GM23338 (cell line): ENCODE data around the gene SORCS2. TPM values are rescaled to one million over a fixed set of nuclear protein-coding genes. Genes with fewer than 3 reads are reported as not detected.

Source experiments
- EZH2 ChIP-seq: fragments of 200-600 bp; sonication (generic); IDR thresholded peaks from one replicate; pipeline ENCODE4 v1.8.0; 2017; ENCODE audit warnings: antibody characterized with exemption, mild to moderate bottlenecking, low read depth; ENCODE audit not compliant: unreplicated experiment
- EZH2phosphoT487 ChIP-seq: fragments of 200-600 bp; sonication (generic); IDR thresholded peaks from one replicate; pipeline ENCODE4 v1.8.1; 2018; ENCODE audit warnings: antibody characterized with exemption; ENCODE audit not compliant: unreplicated experiment
- JUNB ChIP-seq: IDR thresholded peaks from one replicate; pipeline ENCODE4 v1.6.1; 2016; ENCODE audit warnings: antibody characterized with exemption; ENCODE audit not compliant: unreplicated experiment
- NANOG ChIP-seq: IDR thresholded peaks from 2 replicates; pipeline ENCODE4 v1.6.1; 2016; ENCODE audit warnings: antibody characterized with exemption, borderline replicate concordance
- STAT1 ChIP-seq: IDR thresholded peaks from one replicate; pipeline ENCODE4 v1.6.1; 2016; ENCODE audit warnings: antibody characterized with exemption; ENCODE audit not compliant: unreplicated experiment
- ZNF331 ChIP-seq: fragments of 250-450 bp; sonication (Bioruptor Pico); IDR thresholded peaks from 2 replicates; pipeline ENCODE4 v1.5.0; 2020; ENCODE audit warnings: low read depth, mild to moderate bottlenecking, moderate library complexity
- polyA plus RNA-seq: library from polyadenylated mRNA; unstranded; fragments of >200 nt; fragmentation: Nextera tagmentation; extraction: Ambion mirVana; gene quantifications from 2 replicates; pipeline ENCODE4 v1.2.1, GENCODE V29; 2016
- total RNA-seq: library from RNA; depleted of rRNA; stranded (reverse); fragments of >200 nt; shearing (Covaris generic); gene quantifications from 2 replicates; pipeline ENCODE4 v1.2.3, GENCODE V29; 2014
- TF ChIP-seq, protein P1 (sequence below): fragments of 250-450 bp; sonication (Bioruptor Pico); IDR thresholded peaks from 2 replicates; pipeline ENCODE4 v1.5.0; 2020; ENCODE audit warnings: mild to moderate bottlenecking, moderate library complexity
- TF ChIP-seq, protein P2 (sequence below): IDR thresholded peaks from one replicate; pipeline ENCODE4 v1.6.1; 2018; ENCODE audit warnings: antibody characterized with exemption; ENCODE audit not compliant: unreplicated experiment

Gene SORCS2
- total and polyA plus RNA-seq, 2 experiments from 2014 or later, result 0.47 to 2.4 TPM

DNA sequence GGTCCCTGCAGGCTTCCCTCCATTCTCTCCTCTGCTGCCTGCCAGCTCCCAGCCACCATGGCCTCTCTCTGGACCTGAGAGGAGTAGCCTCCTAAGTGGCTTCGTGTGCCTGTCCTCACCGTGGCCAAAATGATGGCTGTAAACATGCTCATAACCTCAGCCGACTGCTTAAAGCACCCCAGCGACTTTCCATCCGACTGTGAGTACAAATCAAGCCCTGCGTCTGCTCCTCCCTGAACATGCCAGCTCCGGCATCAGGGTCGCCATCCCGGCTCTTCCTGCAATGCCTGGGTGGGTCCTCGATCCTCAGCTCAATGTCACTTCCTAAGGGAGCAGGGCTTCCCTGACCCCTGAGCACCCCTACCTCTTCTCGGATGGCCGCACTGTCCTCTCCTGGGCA, 3.3 kb upstream of the SORCS2 start (continued):
- TF ChIP-seq, protein P1, sequence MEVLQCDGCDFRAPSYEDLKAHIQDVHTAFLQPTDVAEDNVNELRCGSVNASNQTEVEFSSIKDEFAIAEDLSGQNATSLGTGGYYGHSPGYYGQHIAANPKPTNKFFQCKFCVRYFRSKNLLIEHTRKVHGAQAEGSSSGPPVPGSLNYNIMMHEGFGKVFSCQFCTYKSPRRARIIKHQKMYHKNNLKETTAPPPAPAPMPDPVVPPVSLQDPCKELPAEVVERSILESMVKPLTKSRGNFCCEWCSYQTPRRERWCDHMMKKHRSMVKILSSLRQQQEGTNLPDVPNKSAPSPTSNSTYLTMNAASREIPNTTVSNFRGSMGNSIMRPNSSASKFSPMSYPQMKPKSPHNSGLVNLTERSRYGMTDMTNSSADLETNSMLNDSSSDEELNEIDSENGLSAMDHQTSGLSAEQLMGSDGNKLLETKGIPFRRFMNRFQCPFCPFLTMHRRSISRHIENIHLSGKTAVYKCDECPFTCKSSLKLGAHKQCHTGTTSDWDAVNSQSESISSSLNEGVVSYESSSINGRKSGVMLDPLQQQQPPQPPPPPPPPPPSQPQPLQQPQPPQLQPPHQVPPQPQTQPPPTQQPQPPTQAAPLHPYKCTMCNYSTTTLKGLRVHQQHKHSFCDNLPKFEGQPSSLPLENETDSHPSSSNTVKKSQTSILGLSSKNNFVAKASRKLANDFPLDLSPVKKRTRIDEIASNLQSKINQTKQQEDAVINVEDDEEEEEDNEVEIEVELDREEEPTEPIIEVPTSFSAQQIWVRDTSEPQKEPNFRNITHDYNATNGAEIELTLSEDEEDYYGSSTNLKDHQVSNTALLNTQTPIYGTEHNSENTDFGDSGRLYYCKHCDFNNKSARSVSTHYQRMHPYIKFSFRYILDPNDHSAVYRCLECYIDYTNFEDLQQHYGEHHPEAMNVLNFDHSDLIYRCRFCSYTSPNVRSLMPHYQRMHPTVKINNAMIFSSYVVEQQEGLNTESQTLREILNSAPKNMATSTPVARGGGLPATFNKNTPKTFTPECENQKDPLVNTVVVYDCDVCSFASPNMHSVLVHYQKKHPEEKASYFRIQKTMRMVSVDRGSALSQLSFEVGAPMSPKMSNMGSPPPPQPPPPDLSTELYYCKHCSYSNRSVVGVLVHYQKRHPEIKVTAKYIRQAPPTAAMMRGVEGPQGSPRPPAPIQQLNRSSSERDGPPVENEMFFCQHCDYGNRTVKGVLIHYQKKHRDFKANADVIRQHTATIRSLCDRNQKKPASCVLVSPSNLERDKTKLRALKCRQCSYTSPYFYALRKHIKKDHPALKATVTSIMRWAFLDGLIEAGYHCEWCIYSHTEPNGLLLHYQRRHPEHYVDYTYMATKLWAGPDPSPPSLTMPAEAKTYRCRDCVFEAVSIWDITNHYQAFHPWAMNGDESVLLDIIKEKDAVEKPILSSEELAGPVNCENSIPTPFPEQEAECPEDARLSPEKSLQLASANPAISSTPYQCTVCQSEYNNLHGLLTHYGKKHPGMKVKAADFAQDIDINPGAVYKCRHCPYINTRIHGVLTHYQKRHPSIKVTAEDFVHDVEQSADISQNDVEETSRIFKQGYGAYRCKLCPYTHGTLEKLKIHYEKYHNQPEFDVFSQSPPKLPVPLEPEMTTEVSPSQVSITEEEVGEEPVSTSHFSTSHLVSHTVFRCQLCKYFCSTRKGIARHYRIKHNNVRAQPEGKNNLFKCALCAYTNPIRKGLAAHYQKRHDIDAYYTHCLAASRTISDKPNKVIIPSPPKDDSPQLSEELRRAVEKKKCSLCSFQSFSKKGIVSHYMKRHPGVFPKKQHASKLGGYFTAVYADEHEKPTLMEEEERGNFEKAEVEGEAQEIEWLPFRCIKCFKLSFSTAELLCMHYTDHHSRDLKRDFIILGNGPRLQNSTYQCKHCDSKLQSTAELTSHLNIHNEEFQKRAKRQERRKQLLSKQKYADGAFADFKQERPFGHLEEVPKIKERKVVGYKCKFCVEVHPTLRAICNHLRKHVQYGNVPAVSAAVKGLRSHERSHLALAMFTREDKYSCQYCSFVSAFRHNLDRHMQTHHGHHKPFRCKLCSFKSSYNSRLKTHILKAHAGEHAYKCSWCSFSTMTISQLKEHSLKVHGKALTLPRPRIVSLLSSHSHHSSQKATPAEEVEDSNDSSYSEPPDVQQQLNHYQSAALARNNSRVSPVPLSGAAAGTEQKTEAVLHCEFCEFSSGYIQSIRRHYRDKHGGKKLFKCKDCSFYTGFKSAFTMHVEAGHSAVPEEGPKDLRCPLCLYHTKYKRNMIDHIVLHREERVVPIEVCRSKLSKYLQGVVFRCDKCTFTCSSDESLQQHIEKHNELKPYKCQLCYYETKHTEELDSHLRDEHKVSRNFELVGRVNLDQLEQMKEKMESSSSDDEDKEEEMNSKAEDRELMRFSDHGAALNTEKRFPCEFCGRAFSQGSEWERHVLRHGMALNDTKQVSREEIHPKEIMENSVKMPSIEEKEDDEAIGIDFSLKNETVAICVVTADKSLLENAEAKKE, result no peak
- TF ChIP-seq JUNB (no peak), EZH2phosphoT487 (no peak), EZH2 (no peak), STAT1 (no peak), NANOG (no peak), ZNF331 (CRISPR knock-in tag) (no peak)
- TF ChIP-seq, protein P2, sequence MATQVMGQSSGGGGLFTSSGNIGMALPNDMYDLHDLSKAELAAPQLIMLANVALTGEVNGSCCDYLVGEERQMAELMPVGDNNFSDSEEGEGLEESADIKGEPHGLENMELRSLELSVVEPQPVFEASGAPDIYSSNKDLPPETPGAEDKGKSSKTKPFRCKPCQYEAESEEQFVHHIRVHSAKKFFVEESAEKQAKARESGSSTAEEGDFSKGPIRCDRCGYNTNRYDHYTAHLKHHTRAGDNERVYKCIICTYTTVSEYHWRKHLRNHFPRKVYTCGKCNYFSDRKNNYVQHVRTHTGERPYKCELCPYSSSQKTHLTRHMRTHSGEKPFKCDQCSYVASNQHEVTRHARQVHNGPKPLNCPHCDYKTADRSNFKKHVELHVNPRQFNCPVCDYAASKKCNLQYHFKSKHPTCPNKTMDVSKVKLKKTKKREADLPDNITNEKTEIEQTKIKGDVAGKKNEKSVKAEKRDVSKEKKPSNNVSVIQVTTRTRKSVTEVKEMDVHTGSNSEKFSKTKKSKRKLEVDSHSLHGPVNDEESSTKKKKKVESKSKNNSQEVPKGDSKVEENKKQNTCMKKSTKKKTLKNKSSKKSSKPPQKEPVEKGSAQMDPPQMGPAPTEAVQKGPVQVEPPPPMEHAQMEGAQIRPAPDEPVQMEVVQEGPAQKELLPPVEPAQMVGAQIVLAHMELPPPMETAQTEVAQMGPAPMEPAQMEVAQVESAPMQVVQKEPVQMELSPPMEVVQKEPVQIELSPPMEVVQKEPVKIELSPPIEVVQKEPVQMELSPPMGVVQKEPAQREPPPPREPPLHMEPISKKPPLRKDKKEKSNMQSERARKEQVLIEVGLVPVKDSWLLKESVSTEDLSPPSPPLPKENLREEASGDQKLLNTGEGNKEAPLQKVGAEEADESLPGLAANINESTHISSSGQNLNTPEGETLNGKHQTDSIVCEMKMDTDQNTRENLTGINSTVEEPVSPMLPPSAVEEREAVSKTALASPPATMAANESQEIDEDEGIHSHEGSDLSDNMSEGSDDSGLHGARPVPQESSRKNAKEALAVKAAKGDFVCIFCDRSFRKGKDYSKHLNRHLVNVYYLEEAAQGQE, result no peak
